Raji (cell line): ENCODE measurements around the gene CDH23.

ENCODE experiments used
- POLR2A ChIP-seq: IDR thresholded peaks from 2 replicates; pipeline ENCODE4 v1.6.1; 2011; ENCODE audit warnings: low read depth, low read length, control low read depth; ENCODE audit not compliant: insufficient read depth

Gene CDH23

GRCh38 chr10:71363936-71364335 lies 32.8 kb upstream of the CDH23 start:
- no peak for TF ChIP-seq POLR2A

GRCh38 chr10:71365366-71365765 lies 31.4 kb upstream of the CDH23 start:
- no peak for TF ChIP-seq POLR2A

GRCh38 chr10:71366690-71367089 lies 30.0 kb upstream of the CDH23 start:
- TF ChIP-seq POLR2A = no peak

GRCh38 chr10:71367271-71367670 lies 29.4 kb upstream of the CDH23 start:
- TF ChIP-seq POLR2A = no peak

GRCh38 chr10:71368176-71368575 lies 28.5 kb upstream of the CDH23 start:
- no peak for TF ChIP-seq POLR2A

GRCh38 chr10:71368643-71369042 lies 28.1 kb upstream of the CDH23 start:
- TF ChIP-seq POLR2A = no peak

GRCh38 chr10:71369602-71370001 lies 27.1 kb upstream of the CDH23 start:
- no peak for TF ChIP-seq POLR2A

GRCh38 chr10:71370031-71370430 lies 26.7 kb upstream of the CDH23 start:
- TF ChIP-seq POLR2A = no peak

GRCh38 chr10:71371750-71372166 lies 25.0 kb upstream of the CDH23 start:
- TF ChIP-seq POLR2A = no peak

- no peak for TF ChIP-seq POLR2A
Measured at GRCh38 chr10:71372882-71373495, 23.7 kb upstream of the CDH23 start.

GRCh38 chr10:71374481-71375233 lies 22.1 kb upstream of the CDH23 start:
- TF ChIP-seq POLR2A = no peak

GRCh38 chr10:71375952-71376351 lies 20.8 kb upstream of the CDH23 start:
- TF ChIP-seq POLR2A = no peak

GRCh38 chr10:71378336-71379117 lies 18.2 kb upstream of the CDH23 start:
- no peak for TF ChIP-seq POLR2A

- no peak for TF ChIP-seq POLR2A
Measured at GRCh38 chr10:71379118-71379766, 17.5 kb upstream of the CDH23 start.

GRCh38 chr10:71380841-71381240 lies 15.9 kb upstream of the CDH23 start:
- no peak for TF ChIP-seq POLR2A

GRCh38 chr10:71381611-71382010 lies 15.1 kb upstream of the CDH23 start:
- no peak for TF ChIP-seq POLR2A

GRCh38 chr10:71382028-71382427 lies 14.7 kb upstream of the CDH23 start:
- no peak for TF ChIP-seq POLR2A
